Tibial artery (tissue), 4 donors: ENCODE data around the gene INTS1.
A peak's percentile ranks its signal among the peaks of the same experiment; 100 is the strongest.

Source experiments
- DNase-seq, 2 donors: peaks; one replicate each; pipeline ENCODE4 v3.0.0-alpha.2; 2019
- H3K27ac ChIP-seq, 2 donors: fragments of 200-600 bp; sonication (generic) in 1 of 2; 1 replicate in 1 of 2; 2 replicates in 1 of 2; pipeline ENCODE4 v1.5.1; 2018 to 2019; ENCODE audit warnings: mild to moderate bottlenecking in 1 of 2
- H3K27me3 ChIP-seq, 2 donors: fragments of 200-600 bp; sonication (generic) in 1 of 2; one replicate each; pipeline versions ENCODE4 v1.5.1 to v1.6.0; 2016 to 2019
- H3K36me3 ChIP-seq, 3 donors: fragments of 200-600 bp; sonication (generic) in 2 of 3; one replicate each; pipeline ENCODE4 v1.5.1; 2016 to 2019; ENCODE audit warnings: mild to moderate bottlenecking in 2 of 3
- H3K4me1 ChIP-seq, 4 donors: fragments of 200-600 bp; sonication (generic) in 2 of 4; 1 replicate in 3 of 4; 2 replicates in 1 of 4; pipeline ENCODE4 v1.5.1; 2016 to 2019
- H3K4me3 ChIP-seq, 2 donors: fragments of 200-600 bp; sonication (generic) in 1 of 2; 1 replicate in 1 of 2; 2 replicates in 1 of 2; pipeline ENCODE4 v1.5.1; 2018 to 2019; ENCODE audit warnings: mild to moderate bottlenecking in 2 of 2
- H3K9me3 ChIP-seq, 3 donors: fragments of 200-600 bp; sonication (generic) in 1 of 3; one replicate each; pipeline ENCODE4 v1.5.1; 2016 to 2019
- CTCF ChIP-seq, 2 experiments: fragments of 200-600 bp in 1 of 2; fragments of 450-650 bp in 1 of 2; IDR thresholded peaks; one replicate each; pipeline ENCODE4 v1.5.1; 2017 to 2019; ENCODE audit warnings: antibody characterized with exemption in 2 of 2, mild to moderate bottlenecking in 1 of 2, moderate library complexity in 1 of 2
- intact Hi-C: fragments of 100-400 bp; cut with DNase I; formaldehyde crosslinking; loops from one replicate; pipeline ENCODE4 v1.15.0; 2023; ENCODE audit warnings: low total_unique reads

Gene INTS1

DNA sequence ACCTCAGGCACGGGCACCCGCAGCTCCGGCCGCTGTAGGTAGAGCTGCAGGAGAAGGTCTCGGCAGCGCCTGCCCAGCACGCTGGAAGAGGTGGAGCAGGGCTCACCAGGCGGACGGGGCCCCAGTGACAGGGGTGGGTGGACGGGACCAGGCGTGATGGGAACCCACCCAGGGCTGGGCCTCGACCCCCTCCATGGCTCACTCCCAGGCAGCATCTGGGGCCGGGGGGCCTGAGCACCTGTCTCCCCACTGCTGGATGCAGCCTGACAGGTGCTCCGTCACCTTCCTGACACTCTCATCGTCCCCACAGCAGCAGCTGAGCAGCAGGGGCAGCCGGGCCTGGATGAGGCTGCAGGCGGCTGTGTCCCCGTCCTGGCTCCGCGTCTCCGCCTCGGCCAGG is 28.2 kb downstream of the INTS1 start:
- no peak overlapping the region for H3K4me3 ChIP-seq
- H3K27me3 ChIP-seq = no peaks in the 10 kb centered on the region
- peaks cover 51 to 98% (median 85%) of the 10 kb centered on the region in 3 donors for H3K36me3 ChIP-seq
- no peak for DNase-seq
- no peaks in the 10 kb centered on the region for H3K4me1 ChIP-seq
- no peaks in the 10 kb centered on the region for H3K9me3 ChIP-seq
- H3K27ac ChIP-seq = no peak overlapping the region
- no peak for TF ChIP-seq CTCF (IDR thresholded peaks at IDR 0.05)
- intact Hi-C loops = loop anchor here (5.0 kb wide), 1 partner anchor 254 kb away; no protein-coding TSS in a partner anchor

DNA sequence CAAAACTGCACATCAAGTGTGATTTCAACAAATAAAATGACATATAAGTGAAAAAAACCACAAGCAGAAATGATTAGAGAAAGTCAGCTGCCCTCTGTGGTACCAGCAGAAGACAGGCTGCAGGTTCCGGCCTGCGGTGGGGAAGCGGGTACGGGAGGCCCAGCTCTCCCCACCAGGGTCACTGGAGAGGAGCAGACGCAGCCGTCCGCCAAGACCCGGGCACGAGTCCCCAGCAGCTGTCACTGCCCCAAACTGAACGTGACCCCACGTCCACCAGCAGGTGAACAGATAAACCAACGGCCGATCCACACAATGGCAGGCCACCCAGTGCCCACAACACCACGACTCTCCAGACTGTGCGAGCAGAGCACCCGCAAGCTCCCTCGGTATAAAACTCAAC is 28.8 kb downstream of the INTS1 start:
- intact Hi-C loops = loop anchor here (5.0 kb wide), 1 partner anchor 253 kb away; no protein-coding TSS in a partner anchor
- Histone ChIP-seq H3K36me3 (peaks cover 53 to 98% (median 85%) of the 10 kb centered on the region in 3 donors), H3K9me3 (no peaks in the 10 kb centered on the region), H3K27ac (no peak overlapping the region), H3K4me1 (no peaks in the 10 kb centered on the region), H3K4me3 (no peak overlapping the region), H3K27me3 (no peaks in the 10 kb centered on the region)
- TF ChIP-seq CTCF (IDR thresholded peaks at IDR 0.05) = no peak
- DNase-seq = no peak

DNA sequence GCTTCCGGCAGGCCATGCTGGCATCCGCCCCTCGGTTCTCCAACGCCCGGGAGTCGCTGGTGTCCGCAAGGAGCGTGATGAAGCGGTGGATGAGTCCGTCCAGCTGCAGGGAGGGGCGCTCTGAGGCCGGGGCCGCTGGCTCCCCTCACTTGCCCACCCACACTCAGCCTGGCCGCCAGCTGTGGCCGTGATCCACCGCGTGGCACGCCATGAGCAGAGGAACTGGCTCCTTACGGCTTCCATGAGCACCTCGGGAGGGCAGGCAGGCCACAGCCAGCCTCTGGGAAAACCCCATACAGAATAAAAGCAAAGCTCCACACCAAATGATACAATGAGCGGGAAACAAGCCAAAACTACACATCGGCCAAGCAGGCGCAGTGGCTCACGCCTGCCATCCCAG is 29.5 kb downstream of the INTS1 start:
- peaks cover 53 to 98% (median 85%) of the 10 kb centered on the region in 3 donors for H3K36me3 ChIP-seq
- TF ChIP-seq CTCF (IDR thresholded peaks at IDR 0.05) = no peak
- H3K27ac ChIP-seq = no peak overlapping the region
- no peak overlapping the region for H3K4me3 ChIP-seq
- DNase-seq = no peak
- no peaks in the 10 kb centered on the region for H3K9me3 ChIP-seq
- H3K27me3 ChIP-seq = no peaks in the 10 kb centered on the region
- H3K4me1 ChIP-seq = no peaks in the 10 kb centered on the region
- intact Hi-C loops = loop anchor here (5.0 kb wide), 1 partner anchor 252 kb away; no protein-coding TSS in a partner anchor

DNA sequence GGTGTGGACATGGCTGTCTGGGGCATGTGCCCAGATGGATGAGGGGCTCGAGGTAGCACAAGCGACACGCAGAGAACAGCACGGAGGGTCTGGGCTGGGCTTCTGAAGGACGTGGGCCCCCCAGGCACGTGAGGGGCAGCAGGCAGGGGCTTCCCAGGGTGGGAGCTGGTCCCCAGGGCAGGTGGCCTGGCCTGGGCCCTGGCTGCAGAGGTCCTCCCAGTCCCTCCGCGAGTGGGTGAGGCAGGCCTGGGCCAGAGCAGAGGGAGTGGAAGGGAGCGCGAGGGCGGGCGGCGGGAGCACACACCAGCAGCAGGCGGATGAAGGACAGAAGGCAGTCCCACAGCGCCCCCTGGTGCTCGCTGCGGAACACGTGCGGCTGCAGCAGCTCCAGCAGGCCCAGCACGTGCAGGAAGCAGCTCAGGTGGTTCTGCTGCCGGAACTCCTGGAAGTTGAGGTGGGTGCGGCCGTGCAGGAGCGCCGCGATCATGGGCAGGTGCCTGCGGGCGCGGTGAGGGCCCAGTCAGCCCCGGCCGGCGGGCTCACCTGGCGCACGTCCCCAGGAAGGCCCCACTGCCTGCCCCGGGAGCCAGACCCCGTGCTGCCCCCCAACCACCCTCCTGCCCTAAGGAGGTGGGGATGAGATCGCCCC is 30.2 kb downstream of the INTS1 start:
- H3K27ac ChIP-seq = no peak overlapping the region
- no peaks in the 10 kb centered on the region for H3K27me3 ChIP-seq
- no peaks in the 10 kb centered on the region for H3K9me3 ChIP-seq
- no peaks in the 10 kb centered on the region for H3K4me1 ChIP-seq
- intact Hi-C loops = loop anchor here (1.0 kb wide), 1 partner anchor 42 kb away; no protein-coding TSS in a partner anchor
- TF ChIP-seq CTCF (IDR thresholded peaks at IDR 0.05) = peak; percentile 86 to 96
- H3K4me3 ChIP-seq = no peak overlapping the region
- DNase-seq = peak; percentile 73 to 91
- H3K36me3 ChIP-seq = peaks cover 52 to 98% (median 85%) of the 10 kb centered on the region in 3 donors

- Histone ChIP-seq H3K27me3 (no peaks in the 10 kb centered on the region), H3K9me3 (no peaks in the 10 kb centered on the region), H3K4me1 (peaks cover 0 to 16% (median 12%) of the 10 kb centered on the region in 4 donors), H3K4me3 (no peak overlapping the region), H3K36me3 (peaks cover 39 to 71% (median 60%) of the 10 kb centered on the region in 3 donors), H3K27ac (no peak overlapping the region)
- no peak for TF ChIP-seq CTCF (IDR thresholded peaks at IDR 0.05)
- intact Hi-C loops = no loop called here
- DNase-seq = no peak
These were observed 33.3 kb downstream of the INTS1 start for GRCh38 chr7:1470901-1471300.
